Loucy (cell line): ENCODE measurements around the gene CEP112.

Experiments
- EZH2phosphoT487 ChIP-seq: fragments of 200-600 bp; IDR thresholded peaks from 2 replicates; pipeline ENCODE4 v1.6.1; 2018; ENCODE audit warnings: antibody characterized with exemption, mild to moderate bottlenecking, moderate library complexity, borderline replicate concordance
- TF ChIP-seq, protein P1 (sequence below): fragments of 200-600 bp; sonication (generic); conservative IDR thresholded peaks from 2 replicates; pipeline ENCODE4 v1.5.1; 2014; ENCODE audit warnings: mild to moderate bottlenecking, antibody characterized with exemption, low read length

- TF ChIP-seq, protein P1, sequence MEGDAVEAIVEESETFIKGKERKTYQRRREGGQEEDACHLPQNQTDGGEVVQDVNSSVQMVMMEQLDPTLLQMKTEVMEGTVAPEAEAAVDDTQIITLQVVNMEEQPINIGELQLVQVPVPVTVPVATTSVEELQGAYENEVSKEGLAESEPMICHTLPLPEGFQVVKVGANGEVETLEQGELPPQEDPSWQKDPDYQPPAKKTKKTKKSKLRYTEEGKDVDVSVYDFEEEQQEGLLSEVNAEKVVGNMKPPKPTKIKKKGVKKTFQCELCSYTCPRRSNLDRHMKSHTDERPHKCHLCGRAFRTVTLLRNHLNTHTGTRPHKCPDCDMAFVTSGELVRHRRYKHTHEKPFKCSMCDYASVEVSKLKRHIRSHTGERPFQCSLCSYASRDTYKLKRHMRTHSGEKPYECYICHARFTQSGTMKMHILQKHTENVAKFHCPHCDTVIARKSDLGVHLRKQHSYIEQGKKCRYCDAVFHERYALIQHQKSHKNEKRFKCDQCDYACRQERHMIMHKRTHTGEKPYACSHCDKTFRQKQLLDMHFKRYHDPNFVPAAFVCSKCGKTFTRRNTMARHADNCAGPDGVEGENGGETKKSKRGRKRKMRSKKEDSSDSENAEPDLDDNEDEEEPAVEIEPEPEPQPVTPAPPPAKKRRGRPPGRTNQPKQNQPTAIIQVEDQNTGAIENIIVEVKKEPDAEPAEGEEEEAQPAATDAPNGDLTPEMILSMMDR: no peak
- no peak for TF ChIP-seq EZH2phosphoT487
These were observed 339.0 kb downstream of the CEP112 start for GRCh38 chr17:65852911-65853310.
